Karpas-422 (cell line): ENCODE data around the gene GSTK1. TPM values are rescaled to one million over a fixed set of nuclear protein-coding genes. Genes with fewer than 3 reads are reported as not detected.
A peak's percentile ranks its signal among the peaks of the same experiment; 100 is the strongest.

Experiments
- DNase-seq: peaks from one replicate; pipeline ENCODE4 v3.0.0-alpha.2; 2015
- H2AFZ ChIP-seq: fragments of 200-600 bp; sonication (generic); 2 replicates; pipeline ENCODE4 v1.6.1; 2014; ENCODE audit warnings: antibody characterized with exemption, low read length, mixed read lengths
- H3K27ac ChIP-seq: fragments of 200-600 bp; sonication (generic); 2 replicates; pipeline ENCODE4 v1.5.1; 2014; ENCODE audit warnings: mild to moderate bottlenecking, low read length, moderate library complexity
- H3K27me3 ChIP-seq: fragments of 200-600 bp; sonication (generic); 2 replicates; pipeline ENCODE4 v1.6.1; 2014; ENCODE audit warnings: low read length, mixed read lengths
- H3K36me3 ChIP-seq: fragments of 200-600 bp; sonication (generic); 2 replicates; pipeline ENCODE4 v1.6.1; 2014; ENCODE audit warnings: low read length, mixed read lengths; ENCODE audit not compliant: insufficient read depth
- H3K4me1 ChIP-seq: fragments of 200-600 bp; sonication (generic); 2 replicates; pipeline ENCODE4 v1.6.1; 2014; ENCODE audit warnings: mild to moderate bottlenecking, low read length, mixed read lengths
- H3K4me2 ChIP-seq: fragments of 200-600 bp; sonication (generic); 2 replicates; pipeline ENCODE4 v1.6.1; 2014; ENCODE audit warnings: low read length, low read depth, mild to moderate bottlenecking; ENCODE audit not compliant: poor library complexity, severe bottlenecking
- H3K4me3 ChIP-seq: fragments of 200-600 bp; sonication (generic); 2 replicates; pipeline ENCODE4 v1.5.1; 2014; ENCODE audit warnings: mild to moderate bottlenecking, antibody characterized with exemption, low read length, mixed read lengths
- H3K79me2 ChIP-seq: fragments of 200-600 bp; sonication (generic); 2 replicates; pipeline ENCODE4 v1.6.1; 2014; ENCODE audit warnings: mild to moderate bottlenecking, low read length, mixed read lengths
- H3K9ac ChIP-seq: fragments of 200-600 bp; sonication (generic); 2 replicates; pipeline ENCODE4 v1.6.0; 2014; ENCODE audit warnings: low read length
- H3K9me2 ChIP-seq: fragments of 200-600 bp; sonication (generic), shearing (Covaris generic); replicated peaks from 2 replicates; pipeline ENCODE4 v1.6.0; 2014; ENCODE audit warnings: mild to moderate bottlenecking, low read length, moderate library complexity; ENCODE audit not compliant: insufficient read depth
- H3K9me3 ChIP-seq: fragments of 300-700, 200-600 bp; sonication (generic); 2 replicates; pipeline ENCODE4 v1.6.1; 2014; ENCODE audit warnings: low read length, mixed read lengths
- H4K20me1 ChIP-seq: fragments of 200-600 bp; sonication (generic); 2 replicates; pipeline ENCODE4 v1.6.1; 2014; ENCODE audit warnings: mild to moderate bottlenecking, antibody characterized with exemption, low read length, low read depth; ENCODE audit not compliant: insufficient read depth
- total RNA-seq: library from RNA; depleted of rRNA; stranded (reverse); fragments of >200 nt; shearing (Covaris generic); gene quantifications from 2 replicates; pipeline ENCODE4 v1.2.3, GENCODE V29; 2014; ENCODE audit warnings: low replicate concordance

The GSTK1 gene
- total RNA-seq, 1 experiment from 2014 or later = 156 TPM

DNA sequence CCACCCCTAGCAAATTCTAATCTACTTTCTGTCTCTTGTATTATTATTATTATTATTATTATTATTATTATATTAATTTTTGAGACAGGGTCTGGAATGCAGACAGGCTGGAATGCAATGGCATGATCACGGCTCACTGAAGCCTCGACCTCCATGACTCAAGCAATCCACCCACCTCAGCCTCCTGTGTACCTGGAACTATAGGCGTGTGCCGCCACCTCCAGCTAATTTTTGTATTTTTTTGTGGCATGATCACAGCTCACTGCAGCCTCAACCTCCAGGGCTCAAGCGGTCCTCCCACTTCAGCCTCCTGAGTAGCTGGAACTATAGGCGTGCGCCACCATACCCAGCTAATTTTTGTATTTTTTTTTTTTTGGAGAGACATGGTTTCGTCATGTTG lies 18.9 kb downstream of the GSTK1 start:
- Histone ChIP-seq H3K36me3 (no peaks in the 10 kb centered on the region), H3K9me3 (no peaks in the 10 kb centered on the region), H3K27ac (no peak overlapping the region), H3K9ac (no peak overlapping the region), H3K79me2 (no peaks in the 10 kb centered on the region), H3K9me2 (no peaks in the 10 kb centered on the region), H3K4me2 (no peak overlapping the region), H3K4me1 (peaks cover 9% of the 10 kb centered on the region), H3K27me3 (no peaks in the 10 kb centered on the region), H3K4me3 (no peak overlapping the region), H2AFZ (no peak overlapping the region), H4K20me1 (no peaks in the 10 kb centered on the region)
- no peak for DNase-seq

DNA sequence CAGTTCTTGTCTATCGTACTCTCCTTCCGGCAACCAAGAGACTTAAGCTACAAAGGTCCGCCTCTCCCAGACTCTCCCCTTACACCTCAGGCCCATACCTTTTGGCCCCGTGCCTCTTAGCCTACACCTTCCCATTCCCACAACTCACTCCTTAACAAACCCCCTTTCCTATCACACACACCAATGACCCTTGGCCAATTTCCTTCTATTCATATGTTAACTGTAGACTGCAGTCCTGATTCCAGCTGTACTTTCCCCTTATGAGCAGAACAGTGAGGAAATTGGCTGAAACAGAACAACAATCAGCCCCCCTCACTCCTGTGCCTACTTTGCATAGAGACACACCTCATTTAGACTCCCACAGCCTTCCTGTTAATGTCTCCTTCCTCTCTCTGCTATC lies 20.1 kb downstream of the GSTK1 start:
- H3K27me3 ChIP-seq = no peaks in the 10 kb centered on the region
- H4K20me1 ChIP-seq = no peaks in the 10 kb centered on the region
- H3K9me2 ChIP-seq = no peaks in the 10 kb centered on the region
- H3K9ac ChIP-seq = no peak overlapping the region
- H3K9me3 ChIP-seq = no peaks in the 10 kb centered on the region
- H3K79me2 ChIP-seq = peaks cover 1% of the 10 kb centered on the region
- H3K36me3 ChIP-seq = no peaks in the 10 kb centered on the region
- peaks cover 12% of the 10 kb centered on the region for H3K4me1 ChIP-seq
- no peak for DNase-seq
- peak overlapping the region; percentile 3 for H3K4me2 ChIP-seq
- H3K27ac ChIP-seq = no peak overlapping the region
- no peak overlapping the region for H2AFZ ChIP-seq
- no peak overlapping the region for H3K4me3 ChIP-seq

DNA sequence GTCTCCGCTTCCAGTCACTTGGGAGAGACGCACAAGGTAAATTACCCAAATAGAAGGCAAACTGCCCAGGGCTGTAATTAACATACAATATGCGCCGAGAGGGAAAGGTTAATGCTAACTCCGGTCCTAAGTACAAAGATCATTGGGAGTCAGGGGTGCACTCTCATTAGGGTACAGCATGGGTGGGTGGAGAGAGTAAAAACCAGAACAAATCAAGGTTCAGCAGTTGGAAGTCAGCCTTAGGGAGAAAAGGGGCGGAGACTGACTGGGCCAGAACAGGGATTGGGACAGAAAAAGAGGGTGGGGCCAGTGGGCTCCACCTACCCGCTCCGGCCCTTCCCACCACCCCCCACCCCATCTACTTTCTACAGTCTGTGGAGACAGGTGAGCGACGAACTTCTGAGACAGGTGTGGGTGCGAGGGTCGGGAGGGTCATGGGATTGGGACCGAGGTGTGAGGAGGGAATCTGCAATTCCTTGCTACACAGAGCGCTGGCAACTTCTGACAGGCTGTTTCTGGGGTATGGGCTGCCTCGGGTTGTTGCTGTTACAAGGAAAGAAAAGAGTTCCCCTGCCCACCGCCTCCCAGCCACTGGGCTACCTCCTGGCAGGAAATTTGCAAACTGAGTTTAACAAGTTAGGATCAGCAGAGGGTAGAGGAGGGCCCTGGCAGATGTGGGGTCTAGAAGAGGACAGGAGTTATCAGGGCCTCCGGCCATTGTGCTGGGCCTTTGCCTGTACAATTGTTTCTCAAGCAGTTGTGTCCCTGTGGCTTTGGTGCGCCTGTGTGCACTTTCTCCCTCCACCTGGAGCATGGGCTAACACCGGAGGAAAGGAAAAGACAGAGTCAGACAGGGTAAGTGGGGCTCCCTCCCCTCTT lies 21.6 kb downstream of the GSTK1 start, which contains the start of gene TMEM139:
TMEM139 (plus strand) TSS at position 368 of the 879 bp plus-strand sequence. CDS start 1,000 bp downstream, outside the sequence.
- no peak for DNase-seq
- Histone ChIP-seq H3K9ac (no peak within 1 kb of the TSS), H2AFZ (no peak within 1 kb of the TSS), H3K36me3 (no peaks in the 10 kb centered on the region), H3K4me3 (no peak within 1 kb of the TSS), H3K79me2 (peaks cover 16% of the 10 kb centered on the region), H4K20me1 (0 out of 2 replicates have a peak, but pooled peaks cover 6% of the 10 kb centered on the region), H3K27ac (no peak within 1 kb of the TSS), H3K4me1 (peaks cover 20% of the 10 kb centered on the region), H3K9me3 (no peaks in the 10 kb centered on the region), H3K4me2 (peak within 1 kb of the TSS; percentile 3), H3K27me3 (no peaks in the 10 kb centered on the region), H3K9me2 (no peaks in the 10 kb centered on the region)

DNA sequence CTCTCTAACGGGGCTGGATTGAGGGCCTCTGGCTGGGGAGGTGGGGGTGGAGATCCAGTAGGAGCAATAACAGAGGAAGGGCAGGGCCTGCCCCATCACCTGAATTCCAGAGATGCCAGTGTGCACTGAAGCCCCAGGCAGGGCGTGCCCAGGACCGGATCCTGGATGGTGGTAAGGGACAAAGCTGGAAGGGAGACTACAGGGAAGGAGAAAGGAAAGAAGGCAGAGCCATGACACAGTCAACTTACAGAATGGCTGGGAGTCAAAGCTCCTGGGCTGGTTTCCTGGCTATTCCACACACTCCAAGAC lies 22.2 kb downstream of the GSTK1 start:
- Histone ChIP-seq H4K20me1 (0 out of 2 replicates have a peak, but pooled peaks cover 6% of the 10 kb centered on the region), H3K27ac (no peak overlapping the region), H3K4me2 (no peak overlapping the region), H3K27me3 (no peaks in the 10 kb centered on the region), H3K36me3 (peaks cover 3% of the 10 kb centered on the region; the same call in 1 of the 2 replicates), H3K9me3 (no peaks in the 10 kb centered on the region), H3K9ac (no peak overlapping the region), H3K4me1 (peaks cover 24% of the 10 kb centered on the region), H3K79me2 (peaks cover 21% of the 10 kb centered on the region), H3K4me3 (no peak overlapping the region), H2AFZ (no peak overlapping the region), H3K9me2 (no peaks in the 10 kb centered on the region)
- DNase-seq = no peak

DNA sequence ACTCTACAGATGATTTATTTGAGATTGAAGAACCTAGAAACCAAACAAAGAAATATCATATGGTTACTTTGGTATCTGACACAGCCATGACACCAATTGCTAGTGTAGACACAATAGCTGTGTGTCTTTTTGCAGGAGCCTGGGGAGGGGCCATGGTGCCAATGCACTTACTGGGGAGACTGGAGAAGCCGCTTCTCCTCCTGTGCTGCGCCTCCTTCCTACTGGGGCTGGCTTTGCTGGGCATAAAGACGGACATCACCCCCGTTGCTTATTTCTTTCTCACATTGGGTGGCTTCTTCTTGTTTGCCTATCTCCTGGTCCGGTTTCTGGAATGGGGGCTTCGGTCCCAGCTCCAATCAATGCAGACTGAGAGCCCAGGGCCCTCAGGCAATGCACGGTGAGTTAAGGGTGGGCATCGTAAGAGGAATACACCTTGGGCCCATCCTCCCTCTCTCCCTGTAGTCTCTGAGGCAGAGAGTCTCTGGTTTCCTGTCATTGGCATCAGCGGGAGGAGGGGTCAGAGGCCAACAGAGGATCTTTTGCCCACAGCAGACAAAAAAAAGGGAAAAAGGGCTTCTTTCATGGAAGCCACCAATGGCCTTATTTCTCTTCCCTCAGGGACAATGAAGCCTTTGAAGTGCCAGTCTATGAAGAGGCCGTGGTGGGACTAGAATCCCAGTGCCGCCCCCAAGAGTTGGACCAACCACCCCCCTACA lies 22.7 kb downstream of the GSTK1 start:
- 0 out of 2 replicates have a peak, but pooled peaks cover 6% of the 10 kb centered on the region for H4K20me1 ChIP-seq
- no peak overlapping the region for H3K4me3 ChIP-seq
- DNase-seq = no peak
- no peaks in the 10 kb centered on the region for H3K27me3 ChIP-seq
- H3K4me2 ChIP-seq = no peak overlapping the region
- H3K4me1 ChIP-seq = peaks cover 29% of the 10 kb centered on the region
- peaks cover 9% of the 10 kb centered on the region; the same call in 1 of the 2 replicates for H3K36me3 ChIP-seq
- H3K9ac ChIP-seq = no peak overlapping the region
- no peak overlapping the region for H2AFZ ChIP-seq
- H3K27ac ChIP-seq = no peak overlapping the region
- H3K79me2 ChIP-seq = peaks cover 27% of the 10 kb centered on the region
- no peaks in the 10 kb centered on the region for H3K9me3 ChIP-seq
- H3K9me2 ChIP-seq = no peaks in the 10 kb centered on the region

DNA sequence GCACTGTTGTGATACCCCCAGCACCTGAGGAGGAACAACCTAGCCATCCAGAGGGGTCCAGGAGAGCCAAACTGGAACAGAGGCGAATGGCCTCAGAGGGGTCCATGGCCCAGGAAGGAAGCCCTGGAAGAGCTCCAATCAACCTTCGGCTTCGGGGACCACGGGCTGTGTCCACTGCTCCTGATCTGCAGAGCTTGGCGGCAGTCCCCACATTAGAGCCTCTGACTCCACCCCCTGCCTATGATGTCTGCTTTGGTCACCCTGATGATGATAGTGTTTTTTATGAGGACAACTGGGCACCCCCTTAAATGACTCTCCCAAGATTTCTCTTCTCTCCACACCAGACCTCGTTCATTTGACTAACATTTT lies 23.3 kb downstream of the GSTK1 start:
- Histone ChIP-seq H3K4me1 (peaks cover 32% of the 10 kb centered on the region), H3K4me2 (no peak overlapping the region), H4K20me1 (0 out of 2 replicates have a peak, but pooled peaks cover 6% of the 10 kb centered on the region), H3K4me3 (no peak overlapping the region), H3K9me2 (no peaks in the 10 kb centered on the region), H2AFZ (no peak overlapping the region), H3K27ac (no peak overlapping the region), H3K27me3 (no peaks in the 10 kb centered on the region), H3K9ac (no peak overlapping the region), H3K9me3 (no peaks in the 10 kb centered on the region), H3K36me3 (peaks cover 14% of the 10 kb centered on the region), H3K79me2 (peaks cover 32% of the 10 kb centered on the region)
- no peak for DNase-seq

DNA sequence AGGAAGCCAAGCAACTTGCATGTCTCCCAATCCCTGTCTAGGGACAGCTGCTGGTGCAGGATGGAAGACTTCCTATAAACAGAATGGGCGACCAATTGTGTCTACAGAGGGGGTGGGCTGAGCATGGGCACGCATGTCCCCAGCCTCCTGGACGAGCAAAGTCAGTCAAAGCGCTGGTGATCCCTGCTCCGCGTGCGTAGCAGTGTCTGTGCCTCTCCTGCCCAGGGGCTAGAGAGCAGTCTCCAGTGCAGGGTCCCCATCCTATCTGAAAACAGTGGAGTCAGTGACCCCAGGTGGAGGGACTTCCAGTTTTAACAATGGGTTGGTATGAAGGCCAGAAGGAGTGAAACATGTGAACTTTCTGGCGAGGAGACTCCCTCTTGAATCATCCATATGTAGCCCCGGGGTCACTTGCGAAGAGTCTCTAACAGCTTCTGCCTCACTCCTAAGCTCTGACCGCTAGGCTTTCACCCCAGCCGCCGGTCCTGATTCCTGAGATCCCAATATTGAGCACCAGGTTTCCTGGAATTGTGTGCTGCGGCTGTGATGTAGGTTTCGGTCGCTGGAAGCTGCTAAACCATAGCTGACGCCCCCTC lies 24.2 kb downstream of the GSTK1 start:
- Histone ChIP-seq H3K27me3 (no peaks in the 10 kb centered on the region), H3K9me2 (no peaks in the 10 kb centered on the region), H3K4me2 (no peak overlapping the region), H3K36me3 (peaks cover 21% of the 10 kb centered on the region), H2AFZ (peak overlapping the region; percentile 75), H3K27ac (no peak overlapping the region), H3K79me2 (peaks cover 39% of the 10 kb centered on the region), H3K9me3 (no peaks in the 10 kb centered on the region), H3K4me3 (no peak overlapping the region), H4K20me1 (0 out of 2 replicates have a peak, but pooled peaks cover 6% of the 10 kb centered on the region), H3K4me1 (peaks cover 32% of the 10 kb centered on the region), H3K9ac (0 out of 2 replicates have a peak overlapping the region, but pooled peaks have one; percentile 7)
- DNase-seq = no peak
